Tracheal epithelial cell (primary cell): ENCODE data around the gene CALHM6. TPM values are rescaled to one million over a fixed set of nuclear protein-coding genes. Genes with fewer than 3 reads are reported as not detected.

Experiments used
- total RNA-seq: library from RNA; depleted of rRNA; stranded (reverse); fragments of >200 nt; gene quantifications from 2 replicates; pipeline ENCODE4 v1.2.1, GENCODE V29; 2014

The CALHM6 gene
- 1.3 and 1.4 TPM in 2 replicates for total RNA-seq

DNA sequence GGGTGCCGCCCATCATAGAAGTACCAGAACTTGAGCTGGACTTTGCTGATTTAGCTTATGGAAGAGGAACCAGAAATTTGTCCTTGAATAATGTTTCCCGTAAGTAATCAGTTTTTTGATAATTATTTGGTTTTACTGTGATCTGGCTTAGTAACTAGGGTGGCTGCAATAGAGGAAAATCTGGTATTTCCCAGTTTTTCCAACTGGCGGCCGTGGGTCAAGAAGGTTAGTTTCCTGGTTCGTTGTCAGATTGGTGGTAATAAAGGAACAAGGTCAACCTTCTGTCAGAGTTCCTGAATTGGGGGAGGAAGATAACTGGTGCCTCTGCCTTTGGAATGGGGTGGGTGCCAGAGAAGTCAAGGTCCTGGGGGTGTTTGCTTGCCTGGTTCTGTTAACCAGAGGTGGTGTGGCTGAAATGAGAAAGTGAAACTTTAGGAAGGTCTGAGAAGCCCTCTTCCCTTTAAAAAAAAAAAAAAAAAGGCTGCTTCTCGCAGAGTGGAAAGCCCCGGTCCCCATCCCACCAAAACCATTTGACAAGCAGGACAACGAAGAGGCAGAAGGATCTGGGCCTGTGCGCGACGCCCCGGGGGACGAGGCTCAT lies at the start of gene CALHM6:
Gene CALHM6, plus strand, starts transcription at position 45 of the 601 bp plus-strand sequence. Its CDS starts 555 bp downstream, at position 600.

DNA sequence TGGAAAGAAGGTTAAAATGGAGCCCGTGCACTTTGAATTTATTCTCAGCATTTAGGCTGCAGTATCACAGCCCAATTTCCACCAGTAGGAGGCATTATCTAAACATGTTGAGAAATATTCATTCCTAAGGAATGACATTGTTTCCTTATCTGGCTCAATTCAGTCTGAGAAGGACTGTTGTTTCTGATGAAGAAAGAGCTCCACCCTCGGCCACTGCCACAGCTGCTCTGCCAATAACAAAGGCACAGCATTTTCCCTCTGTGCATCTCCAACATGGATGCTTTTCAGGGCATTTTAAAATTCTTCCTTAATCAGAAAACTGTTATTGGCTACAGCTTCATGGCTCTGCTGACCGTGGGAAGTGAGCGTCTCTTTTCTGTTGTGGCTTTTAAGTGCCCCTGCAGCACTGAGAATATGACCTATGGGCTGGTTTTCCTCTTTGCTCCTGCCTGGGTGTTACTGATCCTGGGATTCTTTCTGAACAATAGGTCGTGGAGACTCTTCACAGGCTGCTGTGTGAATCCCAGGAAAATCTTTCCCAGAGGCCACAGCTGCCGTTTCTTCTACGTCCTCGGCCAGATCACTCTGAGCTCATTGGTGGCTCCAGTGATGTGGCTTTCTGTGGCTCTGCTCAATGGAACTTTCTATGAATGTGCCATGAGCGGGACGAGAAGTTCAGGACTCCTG lies 50.4 kb downstream of the CALHM6 start, which contains the start of gene CALHM5:
Gene CALHM5, plus strand, starts transcription at position 216 of the 687 bp plus-strand sequence. Its CDS starts 58 bp downstream, at position 274.

Other genes with a start within 250 kb of the CALHM6 start
- gene TSPYL4, start 207.3 kb upstream of the CALHM6 start, total RNA-seq, result 2.9 and 3.0 TPM in 2 replicates
- gene TSPYL1, start 181.4 kb upstream of the CALHM6 start, total RNA-seq, result 61.9 and 68.4 TPM in 2 replicates
- 113 and 202 TPM in 2 replicates for gene DSE, start 90.4 kb upstream of the CALHM6 start, total RNA-seq
- under 0.01 TPM in 1 of 2 replicates, not detected in the other for gene CALHM5, start 50.3 kb downstream of the CALHM6 start, total RNA-seq
- not detected in 2 replicates for gene TRAPPC3L, start 84.3 kb downstream of the CALHM6 start, total RNA-seq
- gene CALHM4, start 92.4 kb downstream of the CALHM6 start, total RNA-seq, result not detected in 2 replicates
- 13.3 and 19.4 TPM in 2 replicates for gene RWDD1, start 110.1 kb downstream of the CALHM6 start, total RNA-seq
- gene RSPH4A, start 155.1 kb downstream of the CALHM6 start, total RNA-seq, result under 0.01 TPM in 1 of 2 replicates, not detected in the other
- gene ZUP1, start 207.4 kb downstream of the CALHM6 start, total RNA-seq, result 15.4 and 21.1 TPM in 2 replicates
- gene KPNA5, start 219.8 kb downstream of the CALHM6 start, total RNA-seq, result 5.3 and 6.6 TPM in 2 replicates